HG03159 (cell line): ENCODE measurements around the gene ALDH6A1.
A peak's percentile ranks its signal among the peaks of the same experiment; 100 is the strongest.

Experiments used
- ATAC-seq: cut with Tn5 transposase; IDR thresholded peaks from one replicate; pipeline ENCODE4 v1.9.1; 2021; ENCODE audit warnings: mild to moderate bottlenecking, moderate library complexity; ENCODE audit not compliant: unreplicated experiment

Gene ALDH6A1

GRCh38 chr14:74049876-74050495 lies 34.3 kb downstream of the ALDH6A1 start:
- ATAC-seq: no peak

- ATAC-seq: no peak
Measured at GRCh38 chr14:74048281-74048680, 36.0 kb downstream of the ALDH6A1 start.

- no peak for ATAC-seq
Measured at GRCh38 chr14:74045522-74045921, 38.7 kb downstream of the ALDH6A1 start.

GRCh38 chr14:74042296-74042695 lies 42.0 kb downstream of the ALDH6A1 start:
- ATAC-seq: no peak

GRCh38 chr14:74038020-74038859 lies 46.0 kb downstream of the ALDH6A1 start:
- no peak for ATAC-seq

GRCh38 chr14:74035556-74035955 lies 48.7 kb downstream of the ALDH6A1 start:
- ATAC-seq: no peak

- ATAC-seq: no peak
Measured at GRCh38 chr14:74034572-74034971, 49.7 kb downstream of the ALDH6A1 start.

- ATAC-seq: no peak
Measured at GRCh38 chr14:74029136-74029535, 55.1 kb downstream of the ALDH6A1 start.

- ATAC-seq: no peak
Measured at GRCh38 chr14:74022346-74022745, 61.9 kb downstream of the ALDH6A1 start.

GRCh38 chr14:74019408-74020137 lies 64.7 kb downstream of the ALDH6A1 start:
- peak; percentile 13 for ATAC-seq

- ATAC-seq: peak; percentile 82
Measured at GRCh38 chr14:74018586-74019407, 65.5 kb downstream of the ALDH6A1 start, which contains the start of the genes BBOF1 and ENTPD5. TSS of gene BBOF1 (plus strand) at chr14:74019349. CDS start at chr14:74019479, 130 bp downstream. TSS of gene ENTPD5 (minus strand) at chr14:74019288. CDS start at chr14:73988102, 31,186 bp downstream.

GRCh38 chr14:74018174-74018585 lies 66.1 kb downstream of the ALDH6A1 start:
- ATAC-seq: no peak

GRCh38 chr14:74015963-74016362 lies 68.3 kb downstream of the ALDH6A1 start:
- ATAC-seq: no peak

GRCh38 chr14:74015176-74015575 lies 69.1 kb downstream of the ALDH6A1 start:
- ATAC-seq: no peak

GRCh38 chr14:74014299-74014698 lies 70.0 kb downstream of the ALDH6A1 start:
- no peak for ATAC-seq

GRCh38 chr14:74008843-74009499 lies 75.3 kb downstream of the ALDH6A1 start:
- ATAC-seq: no peak
